Stimulated activated CD8-positive, alpha-beta memory T cell treated with anti-CD3 and anti-CD28 coated beads, Interleukin-7, amount 100 ng/mL, for 4 hours (primary cell): ENCODE measurements around the gene RPTOR.

ENCODE experiments used
- DNase-seq, 2 donors: peaks; one replicate each; pipeline ENCODE4 v3.0.0-alpha.2; 2020; ENCODE audit warnings: low read depth in 2 of 2

The RPTOR gene

DNA sequence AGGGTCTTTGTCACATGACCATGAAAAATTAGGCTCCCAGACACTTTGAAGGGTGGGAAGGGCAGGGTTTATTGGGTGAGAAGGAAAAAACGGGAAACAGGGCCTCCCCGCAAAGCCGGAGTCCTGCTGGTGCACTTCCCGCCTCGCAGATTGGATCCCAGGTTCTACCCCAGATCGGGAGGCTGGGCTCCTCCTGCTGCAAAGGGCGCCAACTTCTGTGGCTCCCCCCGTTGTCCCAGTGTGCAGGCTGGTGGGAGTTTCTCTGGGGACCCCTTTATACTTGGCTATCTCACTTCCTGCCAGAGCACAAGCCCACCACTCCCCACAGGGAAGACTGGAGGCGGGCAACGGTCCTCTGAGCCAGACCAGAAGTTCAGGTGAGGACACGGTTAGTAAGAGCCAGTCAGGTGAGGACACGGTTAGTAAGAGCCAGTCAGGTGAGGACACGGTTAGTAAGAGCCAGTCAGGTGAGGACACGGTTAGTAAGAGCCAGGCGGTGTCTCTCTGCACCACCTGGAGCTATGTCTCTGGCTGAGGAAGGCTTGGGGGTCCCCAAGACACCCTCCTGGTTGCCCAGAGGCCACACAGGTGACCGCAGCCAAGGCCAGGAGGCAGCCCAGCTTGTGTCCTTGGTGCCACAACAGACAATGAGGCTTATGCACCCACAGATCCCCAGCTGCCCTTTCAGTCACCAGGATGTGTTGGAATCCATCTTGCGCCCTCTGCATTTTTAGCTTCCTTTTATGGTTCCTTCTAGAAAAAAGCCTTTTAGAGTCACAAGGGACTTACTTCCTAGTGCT is 398.9 kb downstream of the RPTOR start:
- no peak for DNase-seq

DNA sequence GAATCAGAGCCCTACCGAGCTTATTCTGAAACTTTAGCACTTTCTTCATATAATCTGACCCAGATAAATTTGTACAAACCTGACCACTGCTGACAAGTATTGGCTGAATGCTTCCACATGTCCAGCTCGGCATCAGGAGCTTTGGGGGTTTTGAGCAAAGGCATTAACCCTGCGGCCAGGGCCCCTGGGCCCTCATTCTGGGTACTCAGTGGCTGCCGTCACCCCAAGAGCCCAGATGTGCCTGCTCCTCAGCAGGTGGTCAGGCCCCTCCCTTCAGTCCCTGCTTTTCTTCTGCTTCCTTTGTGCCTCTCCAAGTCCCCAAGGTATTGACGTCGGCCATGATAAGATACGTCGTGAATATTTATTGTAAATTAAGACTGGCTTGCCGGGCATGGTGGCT is 399.7 kb downstream of the RPTOR start:
- no peak for DNase-seq

DNA sequence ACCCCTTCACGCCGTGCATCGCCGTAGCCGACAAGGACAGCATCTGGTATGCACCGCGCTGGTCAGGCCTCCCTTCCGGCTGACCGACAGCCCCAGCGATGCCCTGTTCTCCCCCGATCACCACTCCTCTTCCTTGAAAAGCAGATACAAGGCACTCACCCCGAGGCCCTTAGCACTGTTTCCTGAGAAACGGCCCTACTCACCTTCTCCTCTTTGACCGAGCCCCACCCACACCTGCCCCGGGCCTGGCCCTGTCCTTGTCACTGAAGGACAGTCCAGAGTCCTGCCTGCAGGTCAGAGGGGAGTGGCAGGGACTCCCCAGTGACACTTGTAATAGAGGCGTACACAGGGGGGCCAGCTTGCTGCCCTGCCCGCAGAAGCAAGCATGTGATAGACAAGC is 401.1 kb downstream of the RPTOR start:
- DNase-seq = no peak

DNA sequence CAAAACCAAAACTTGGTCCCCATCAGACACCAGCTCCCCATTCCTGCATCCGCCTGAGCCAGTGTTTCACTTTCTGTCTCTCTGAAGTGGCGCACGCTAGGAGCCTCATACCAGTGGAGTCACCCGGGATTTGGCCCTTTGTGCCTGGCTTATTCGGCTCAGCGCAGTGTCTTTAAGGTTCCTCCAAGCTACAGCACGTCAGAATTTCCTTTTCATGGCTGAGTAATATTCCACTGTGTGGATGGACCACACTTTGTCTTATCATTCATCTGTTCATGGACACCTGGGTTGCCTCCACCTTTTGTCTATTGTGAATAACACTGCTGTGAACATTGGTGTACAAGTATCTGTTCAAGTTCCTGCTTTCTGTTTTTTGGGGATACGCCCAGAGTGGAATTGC is 401.8 kb downstream of the RPTOR start:
- no peak for DNase-seq

DNA sequence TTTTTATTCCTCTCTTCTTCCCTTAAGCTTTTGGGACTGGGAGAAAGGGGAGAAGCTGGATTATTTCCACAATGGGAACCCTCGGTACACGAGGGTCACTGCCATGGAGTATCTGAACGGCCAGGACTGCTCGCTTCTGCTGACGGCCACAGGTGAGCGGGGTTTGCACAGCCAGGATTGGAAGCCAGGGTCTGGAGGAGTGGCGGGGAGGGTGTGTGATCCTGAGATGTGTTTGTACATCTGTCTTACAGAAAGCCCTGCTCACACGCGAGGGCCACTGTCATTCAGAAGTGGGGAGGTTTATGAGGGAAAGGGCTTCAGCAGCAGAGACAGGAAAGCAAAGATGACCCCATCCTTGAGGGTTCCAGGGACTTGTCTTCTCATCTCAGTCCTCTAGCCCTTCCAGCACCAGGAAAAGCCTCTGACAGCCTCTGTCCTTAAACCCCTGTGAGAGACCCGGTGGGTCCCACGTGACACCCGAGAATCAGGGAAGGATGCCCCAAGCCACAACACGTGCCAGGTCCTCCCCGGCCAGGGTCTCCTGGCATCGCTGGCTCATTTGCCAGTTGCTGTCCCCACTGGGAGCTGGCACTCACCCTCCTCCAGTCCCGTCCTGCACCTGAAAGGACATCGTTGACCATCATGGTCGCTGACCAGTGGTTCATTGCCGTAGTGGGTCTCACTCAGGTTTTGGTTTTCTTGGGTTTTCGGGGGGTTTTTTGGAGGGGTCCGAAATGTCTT is 402.7 kb downstream of the RPTOR start:
- no peak for DNase-seq

DNA sequence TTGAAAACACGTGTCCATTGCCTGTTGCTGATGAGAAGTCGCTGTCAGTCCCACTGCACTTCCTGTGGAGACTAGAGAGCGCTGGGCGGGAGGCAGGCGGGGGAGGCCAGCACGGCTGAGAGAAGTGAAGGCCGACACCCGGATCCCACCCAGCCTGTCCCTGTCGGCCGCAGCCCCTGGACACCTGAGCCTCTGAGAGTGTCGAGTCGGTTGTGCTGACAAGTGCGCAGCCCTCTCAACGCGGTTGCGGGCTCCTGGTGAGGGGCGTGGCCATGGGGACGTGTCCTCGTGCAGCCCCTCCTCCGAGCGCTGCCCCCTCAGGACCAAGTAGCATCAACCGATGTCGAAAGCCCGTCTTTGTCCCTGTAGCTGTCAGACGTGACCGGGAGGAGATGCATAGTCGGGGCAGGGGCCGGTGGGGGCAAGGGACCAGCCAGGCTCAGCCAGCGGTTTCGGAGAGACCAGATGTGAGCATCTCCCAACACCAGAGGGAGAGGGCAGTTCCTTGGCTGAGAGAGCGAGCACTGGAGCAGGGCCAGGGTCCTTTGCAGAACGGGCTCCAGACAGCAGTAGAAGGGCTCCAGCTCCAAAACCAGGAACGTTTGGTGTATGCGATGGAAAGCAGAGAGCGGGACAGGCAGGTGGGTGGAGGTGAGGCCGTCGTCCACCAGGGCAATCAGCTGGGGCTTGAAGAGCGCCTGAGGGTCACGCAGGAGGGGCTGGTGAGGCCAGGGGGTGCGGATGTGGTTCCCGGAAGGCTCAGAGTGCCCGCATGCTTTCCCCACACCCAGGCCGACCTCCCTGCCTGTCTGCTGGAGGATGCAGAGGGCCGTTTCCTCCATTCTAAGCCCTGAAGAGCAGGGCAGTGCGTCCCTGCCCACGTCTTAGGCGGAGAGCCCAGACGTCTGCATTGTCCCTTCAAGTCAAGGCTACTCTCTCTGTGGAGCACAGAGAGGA is 403.7 kb downstream of the RPTOR start:
- DNase-seq = no peak

DNA sequence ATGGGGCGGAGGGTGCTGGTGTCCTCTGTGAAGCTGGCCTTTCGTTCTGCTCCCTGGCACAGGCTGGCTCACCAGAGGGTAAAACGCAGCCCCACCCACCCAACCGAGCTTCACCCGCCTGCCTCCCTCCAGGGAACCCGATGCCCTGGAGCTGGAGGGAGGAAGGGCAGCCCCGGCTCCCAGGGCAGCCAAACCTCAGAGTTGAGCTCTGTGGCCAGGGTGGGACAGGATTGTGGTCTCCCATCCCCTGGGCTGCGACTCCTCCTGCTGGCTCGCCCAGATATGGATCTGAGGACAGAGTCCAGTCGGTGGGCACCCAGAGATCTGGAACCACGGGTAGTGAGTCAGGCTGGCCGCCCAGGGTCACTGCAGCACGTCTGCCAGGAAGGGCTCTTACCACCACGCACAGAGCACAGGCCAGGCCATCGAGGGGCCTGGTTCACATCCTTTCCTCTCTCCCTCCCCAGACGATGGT is 404.4 kb downstream of the RPTOR start:
- no peak for DNase-seq

DNA sequence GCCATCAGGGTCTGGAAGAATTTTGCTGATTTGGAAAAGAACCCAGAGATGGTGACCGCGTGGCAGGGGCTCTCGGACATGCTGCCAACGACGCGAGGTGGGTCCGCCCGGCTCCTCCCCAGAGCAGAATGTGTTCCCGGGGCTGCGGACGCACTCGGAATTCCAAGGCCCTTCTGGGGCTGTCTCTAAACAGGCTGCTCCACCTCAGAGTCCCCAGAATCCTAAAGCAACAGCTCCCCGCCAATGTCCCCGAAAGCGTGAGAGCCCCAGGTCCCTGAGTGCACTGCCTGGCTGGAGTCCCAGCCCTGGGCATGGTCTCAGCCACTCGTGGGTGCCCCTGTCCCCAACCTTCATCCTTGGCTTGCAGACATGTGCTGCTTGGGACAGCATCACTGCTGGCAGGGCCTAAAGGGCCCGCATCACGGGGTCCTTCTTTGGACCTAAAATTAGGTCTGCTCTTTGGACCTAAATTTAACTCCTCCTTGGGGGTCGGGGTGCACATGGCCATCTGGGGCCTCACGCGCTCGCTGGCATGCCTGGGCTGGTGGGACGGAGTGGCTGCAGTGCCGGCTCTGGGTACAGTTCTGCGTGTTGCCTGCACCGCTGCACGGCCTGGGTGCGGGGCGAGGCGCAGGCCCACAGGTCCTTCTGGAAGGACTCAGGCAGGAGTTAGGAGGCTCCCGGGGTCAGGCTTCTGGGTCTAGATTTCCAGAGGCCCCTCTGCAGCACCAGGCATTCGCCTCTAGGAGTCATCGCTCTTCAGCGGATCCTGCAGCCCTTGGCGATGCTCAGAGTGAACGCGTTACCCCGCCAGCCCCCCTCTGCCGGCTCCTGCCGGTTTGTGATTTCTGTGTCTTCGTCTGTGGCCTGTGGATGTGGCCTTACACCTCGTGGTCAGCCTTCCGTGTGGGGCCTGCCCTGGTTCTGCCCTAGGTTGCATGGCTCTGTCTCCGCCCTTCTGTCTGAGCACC is 405.1 kb downstream of the RPTOR start:
- DNase-seq = no peak

DNA sequence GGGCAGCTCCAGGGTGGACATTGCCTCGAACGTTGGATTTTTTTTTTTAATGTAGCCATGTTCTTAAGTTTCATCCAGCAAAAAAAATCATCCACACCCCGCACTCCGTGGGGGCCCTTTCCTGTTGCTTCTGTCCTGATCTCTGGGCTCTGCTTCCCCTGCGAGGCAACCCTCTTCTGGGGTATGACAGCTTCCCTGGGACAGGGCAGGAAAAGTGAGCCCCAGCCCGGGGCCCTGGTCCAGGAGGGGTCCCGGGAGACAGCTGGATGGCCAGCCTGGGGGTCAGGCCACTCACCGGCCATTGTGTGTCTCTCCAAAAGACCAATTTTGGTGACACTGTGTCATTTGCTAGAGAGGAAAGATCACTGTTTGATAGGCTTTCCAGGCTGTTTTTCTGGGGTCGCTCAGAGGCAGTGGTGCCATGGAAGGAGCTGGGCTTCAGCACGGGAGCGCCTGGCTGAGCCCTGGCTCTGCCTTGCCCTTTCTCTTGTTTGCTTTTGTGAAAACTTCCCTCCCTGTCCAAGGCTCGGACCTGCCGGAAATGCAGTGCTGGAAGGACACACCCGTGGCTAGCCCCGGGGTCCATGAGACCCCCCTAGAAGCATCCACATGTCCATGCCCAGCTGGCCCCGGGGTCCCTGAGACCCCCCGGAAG is 406.0 kb downstream of the RPTOR start:
- no peak for DNase-seq

DNA sequence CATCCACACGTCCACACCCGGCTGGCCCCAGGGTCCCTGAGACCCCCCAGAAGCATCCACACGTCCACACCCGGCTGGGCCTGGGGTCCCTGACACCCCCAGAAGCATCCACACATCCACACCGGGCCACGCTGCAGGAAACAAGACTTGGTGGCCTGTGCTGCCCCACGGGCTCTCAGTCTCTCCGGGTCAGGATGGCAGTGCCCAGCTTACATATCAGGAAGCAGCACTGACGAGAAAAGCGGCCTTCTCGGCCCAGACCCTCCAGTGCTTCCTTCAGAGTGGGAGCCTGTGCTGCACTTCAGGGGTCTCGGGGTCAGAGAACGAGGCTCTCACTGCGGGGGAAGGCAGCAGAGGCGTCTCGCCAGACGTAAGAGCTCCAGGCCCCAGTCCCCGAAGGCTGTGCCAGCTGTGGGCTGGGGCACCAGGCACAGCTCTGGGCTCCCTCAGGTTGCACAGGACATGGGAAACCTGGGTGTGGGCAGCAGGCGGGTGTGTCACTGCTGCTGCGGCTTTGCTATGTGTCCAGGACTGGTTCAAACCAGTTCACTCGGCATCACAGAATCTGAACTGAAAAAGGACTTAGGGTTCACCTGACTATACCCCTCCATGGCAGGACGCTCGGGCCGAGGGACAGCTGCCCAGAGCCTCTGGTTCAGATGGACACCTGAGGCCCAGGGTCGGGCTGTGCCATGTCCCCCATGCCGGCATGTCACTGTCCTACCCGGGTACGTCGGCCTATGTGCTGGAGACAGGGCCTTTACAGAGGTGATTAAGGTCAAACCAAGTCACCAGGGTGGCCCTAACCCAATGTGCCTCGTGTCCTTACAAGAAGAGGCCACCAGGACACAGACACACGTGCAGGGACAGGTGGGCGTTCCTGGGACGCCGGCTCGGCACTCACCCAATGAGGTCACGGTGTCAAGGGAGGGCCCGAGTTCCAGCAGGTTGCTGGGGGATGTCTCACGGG is 406.8 kb downstream of the RPTOR start:
- no peak for DNase-seq

DNA sequence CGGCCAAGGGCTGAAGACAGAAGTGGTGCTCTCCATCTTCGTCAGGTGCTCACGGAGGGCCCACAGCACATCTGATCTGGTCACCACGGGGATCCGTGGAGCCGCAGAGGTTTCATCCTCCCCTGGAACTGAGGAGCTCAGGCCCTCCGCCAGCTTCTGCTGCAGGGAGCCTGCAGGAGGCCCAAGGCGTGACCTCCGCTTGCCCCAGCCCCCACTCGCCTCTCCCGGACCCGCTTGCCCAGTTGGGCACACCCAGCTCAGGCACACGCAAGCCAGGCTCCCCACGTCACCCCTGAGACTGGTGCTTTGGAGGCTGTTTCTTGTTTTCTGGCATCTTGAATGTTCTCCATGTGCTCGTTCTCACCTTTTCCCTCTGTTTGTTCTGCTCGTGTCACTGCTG is 407.7 kb downstream of the RPTOR start:
- no peak for DNase-seq

DNA sequence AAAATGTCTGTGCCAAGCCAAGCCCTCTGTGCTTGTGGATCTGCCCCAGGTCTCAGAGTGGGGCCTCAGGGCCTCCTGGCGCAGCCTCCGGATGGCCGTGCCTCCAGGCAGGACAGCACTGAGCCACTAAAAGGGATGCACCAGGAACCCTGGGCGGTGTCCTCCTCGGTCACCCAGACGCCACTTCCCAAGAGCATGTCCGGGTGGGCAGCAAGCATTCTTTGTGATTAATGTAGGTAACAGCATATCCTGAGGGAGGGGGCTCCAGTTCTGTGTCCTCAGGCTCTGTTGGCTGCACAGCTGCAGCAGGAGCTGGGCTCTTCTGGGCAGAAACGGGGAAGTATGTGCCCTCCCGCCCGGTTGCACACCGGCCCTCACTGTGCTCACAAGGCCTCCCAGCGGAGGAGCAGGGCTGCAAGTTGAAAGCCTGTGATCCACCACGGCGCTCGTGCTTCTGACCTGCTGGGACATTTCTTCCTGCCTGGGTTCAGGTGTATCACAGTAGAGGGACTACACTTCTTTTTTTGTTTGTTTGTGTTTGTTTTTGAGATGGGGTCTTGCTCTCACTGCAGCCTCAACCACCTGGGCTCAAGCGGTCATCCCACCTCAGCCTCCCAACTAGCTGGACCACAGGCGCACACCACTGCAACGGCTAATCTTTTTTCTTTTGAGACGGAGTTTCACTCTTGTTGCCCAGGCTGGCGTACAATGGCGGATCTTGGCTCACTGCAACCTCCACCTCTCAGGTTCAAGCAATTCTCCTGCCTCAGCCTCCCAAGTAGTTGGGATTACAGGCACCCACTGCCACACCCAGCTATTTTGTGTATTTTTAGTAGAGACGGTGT is 409.1 kb downstream of the RPTOR start:
- DNase-seq = no peak

DNA sequence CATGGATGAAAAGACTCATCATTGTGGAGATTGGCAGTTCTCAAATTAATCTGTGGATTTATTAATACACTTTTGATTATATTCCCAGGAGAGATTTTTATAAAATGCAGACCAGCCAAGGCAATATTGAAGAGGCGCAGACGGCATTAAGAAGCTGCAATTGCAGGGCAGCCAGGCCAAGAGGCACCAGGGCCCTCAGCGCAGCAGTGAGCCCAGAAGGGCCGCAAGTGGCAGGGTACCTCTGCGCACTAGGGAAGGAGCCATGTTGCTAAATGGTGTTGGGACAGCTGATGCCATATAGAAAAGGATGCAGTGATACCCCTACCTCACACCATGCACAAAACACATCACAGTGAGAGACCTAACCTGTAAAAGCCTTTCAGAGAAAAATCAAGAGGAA is 410.4 kb downstream of the RPTOR start:
- DNase-seq = no peak

DNA sequence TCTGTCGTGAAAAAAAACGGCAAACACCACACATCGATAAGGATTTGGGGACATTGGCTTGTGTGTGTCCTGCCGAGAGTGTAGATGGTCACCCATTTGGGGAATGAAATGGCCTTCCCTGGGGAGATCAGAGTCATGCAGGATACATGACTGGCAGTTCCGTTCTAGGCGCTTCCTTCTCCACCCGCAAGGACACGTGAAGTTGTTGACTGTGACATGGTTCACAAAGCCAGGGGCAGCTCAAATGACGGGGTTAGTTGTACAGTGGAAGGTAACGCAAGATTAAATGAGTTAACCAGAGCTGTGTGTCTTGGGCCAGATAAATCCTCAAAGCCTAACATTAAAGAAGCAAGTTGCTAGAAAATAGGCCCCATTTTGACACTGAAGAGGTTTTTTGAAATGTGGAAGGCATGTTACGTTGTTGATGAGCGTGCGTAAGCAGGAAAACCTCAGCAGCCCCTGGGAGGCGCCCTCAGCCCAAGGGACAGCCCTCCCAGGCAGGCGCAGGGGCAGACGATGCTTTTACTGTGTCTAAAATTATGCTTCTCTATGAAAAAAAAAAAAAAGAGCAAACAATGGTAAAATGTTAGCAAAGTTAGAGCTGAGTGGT is 411.1 kb downstream of the RPTOR start:
- no peak for DNase-seq

DNA sequence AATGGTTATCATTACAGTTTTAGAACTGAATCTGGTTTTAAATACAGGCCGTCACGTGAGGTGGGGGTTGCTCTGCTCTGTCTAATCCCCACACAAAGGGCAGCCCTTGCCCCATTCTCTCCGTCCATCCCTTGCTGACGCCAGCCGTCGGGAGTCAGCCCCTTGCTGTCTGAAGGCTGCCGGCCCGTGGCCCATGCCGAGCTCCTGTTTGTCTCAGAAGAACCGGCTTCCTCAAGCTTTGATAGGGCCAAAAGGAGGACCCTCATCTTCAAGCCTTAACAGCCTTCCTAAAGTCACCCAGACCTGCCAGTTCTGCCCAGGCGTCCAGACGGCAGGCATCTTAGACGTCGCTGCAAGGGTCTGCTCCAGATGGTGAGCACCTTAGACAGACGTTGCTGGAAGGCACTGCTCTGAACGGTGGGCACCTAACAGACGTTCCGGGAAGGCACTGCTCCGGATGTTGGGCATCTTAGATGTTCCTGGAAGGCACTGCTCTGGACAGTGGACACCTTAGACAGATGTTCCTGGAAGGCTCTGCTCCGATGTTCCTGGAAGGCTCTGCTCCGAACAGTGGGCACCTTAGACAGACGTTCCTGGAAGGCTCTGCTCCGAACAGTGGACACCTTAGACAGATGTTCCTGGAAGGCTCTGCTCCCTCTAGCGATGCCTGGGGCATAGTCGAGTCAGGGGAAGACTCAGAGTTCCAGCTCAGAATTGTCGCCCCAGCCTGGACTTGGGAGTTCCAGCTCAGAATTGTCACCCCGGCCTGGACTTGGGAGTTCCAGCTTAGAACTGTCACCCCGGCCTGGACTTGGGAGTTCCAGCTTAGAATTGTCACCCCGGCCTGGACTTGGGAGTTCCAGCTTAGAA is 411.9 kb downstream of the RPTOR start:
- no peak for DNase-seq

DNA sequence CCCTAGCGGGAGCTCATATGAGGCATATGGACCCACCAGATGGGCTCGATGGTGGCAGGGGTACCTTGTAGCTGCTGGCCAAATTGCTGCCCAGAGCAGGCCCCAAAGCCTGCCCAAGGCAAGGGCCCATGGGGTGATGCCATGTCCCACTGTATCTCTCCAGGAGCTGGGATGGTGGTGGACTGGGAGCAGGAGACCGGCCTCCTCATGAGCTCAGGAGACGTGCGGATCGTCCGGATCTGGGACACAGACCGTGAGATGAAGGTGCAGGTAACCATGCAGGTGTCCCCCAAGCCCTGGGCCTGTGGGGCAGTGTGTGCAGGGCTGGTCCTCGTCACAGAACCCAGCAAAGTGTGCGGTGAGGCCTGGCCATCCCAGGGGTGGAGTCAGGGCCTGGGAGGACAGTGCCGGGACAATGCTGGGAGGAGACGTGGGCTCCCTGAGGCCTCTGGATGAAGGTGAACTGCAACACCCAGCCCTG is 412.9 kb downstream of the RPTOR start:
- DNase-seq = no peak
